Activated CD4-positive, alpha-beta T cell treated with anti-CD3 and anti-CD28 coated beads for 36 hours (primary cell): ENCODE data around the gene CDKL1. TPM values are rescaled to one million over a fixed set of nuclear protein-coding genes. Genes with fewer than 3 reads are reported as not detected.
"Not testable (repeated sequence)": the region's sequence is repeated elsewhere in the genome, so short reads cannot be mapped to it uniquely, and the experiment has no call there.

Experiments
- ATAC-seq: fragments of 200-7000 bp; cut with Tn5 transposase; one replicate; pipeline ENCODE4 v1.10.0; 2021; ENCODE audit warnings: mild to moderate bottlenecking, moderate library complexity
- CTCF ChIA-PET: fragments of 350-600 bp; sonication (Branson Sonifier 250); formaldehyde crosslinking; loops from one replicate; lab custom pipeline; 2021; ENCODE audit warnings: antibody characterized with exemption; lab: Charles Lee
- POLR2A ChIA-PET: fragments of 350-600 bp; sonication (Branson Sonifier 250); formaldehyde crosslinking; loops from one replicate; lab custom pipeline; 2021; ENCODE audit warnings: antibody characterized with exemption, inconsistent platforms; lab: Charles Lee
- DNase-seq: peaks from one replicate; pipeline ENCODE4 v3.0.0-alpha.2; 2020
- H3K27ac Mint-ChIP-seq: one replicate; pipeline ENCODE4 v1.8.0; 2021; ENCODE audit warnings: mixed read lengths
- H3K27me3 Mint-ChIP-seq: one replicate; pipeline ENCODE4 v1.8.0; 2021; ENCODE audit warnings: mixed read lengths
- H3K36me3 Mint-ChIP-seq: one replicate; pipeline ENCODE4 v1.8.0; 2021; ENCODE audit warnings: low read depth, mixed read lengths
- H3K4me1 Mint-ChIP-seq: one replicate; pipeline ENCODE4 v1.8.0; 2021; ENCODE audit warnings: mixed read lengths
- H3K4me3 Mint-ChIP-seq: one replicate; pipeline ENCODE4 v1.8.0; 2021; ENCODE audit warnings: mild to moderate bottlenecking, moderate library complexity, mixed read lengths
- H3K9me3 Mint-ChIP-seq: one replicate; pipeline ENCODE4 v1.8.0; 2021; ENCODE audit warnings: low read depth, mixed read lengths
- intact Hi-C, 2 experiments: fragments of 100-400 bp; cut with DNase I in 1 of 2; cut with micrococcal nuclease in 1 of 2; formaldehyde crosslinking; loops; one replicate each; pipeline versions ENCODE4 v1.14.2 to v1.15.1; 2022 to 2024; cut with DNase I, micrococcal nuclease
- total RNA-seq, 2 experiments: library from RNA; stranded (reverse); gene quantifications; one replicate each; pipeline ENCODE4 v1.2.3, GENCODE V29; 2021

Gene CDKL1
- total RNA-seq, 2 experiments from 2014 or later: 2.9 to 4.4 TPM

DNA sequence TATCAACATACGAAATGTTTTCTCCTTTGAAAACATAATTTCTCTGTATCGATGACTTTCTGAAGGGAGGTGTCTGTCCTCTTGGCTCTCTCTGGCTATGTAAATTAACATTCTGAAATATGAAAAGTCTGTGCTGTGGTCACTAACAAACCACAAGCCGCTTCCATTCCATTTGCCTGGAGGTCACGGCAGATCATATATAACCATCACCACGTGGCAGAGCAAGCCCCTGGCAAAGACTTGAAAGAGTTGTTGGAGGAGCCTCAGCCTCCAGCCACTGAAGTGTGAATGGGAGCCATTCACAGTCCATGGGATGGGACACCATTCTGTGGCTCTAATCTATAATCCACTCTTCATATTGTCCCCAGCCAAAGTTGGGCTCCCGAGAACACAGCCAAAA lies 39.6 kb downstream of the CDKL1 start:
- Mint-ChIP-seq H3K27ac (no peak overlapping the region), H3K4me1 (peaks cover 6% of the 10 kb centered on the region), H3K36me3 (peaks cover 26% of the 10 kb centered on the region), H3K9me3 (no peaks in the 10 kb centered on the region), H3K27me3 (no peaks in the 10 kb centered on the region), H3K4me3 (no peak overlapping the region)
- intact Hi-C loops: no loop called here
- ATAC-seq (no peak), DNase-seq (no peak)
- POLR2A ChIA-PET: no interaction called here
- CTCF ChIA-PET: interaction anchor here (1.0 kb wide), 1 partner anchor 39 kb away, joined by 3 read pairs; no protein-coding TSS in a partner anchor

DNA sequence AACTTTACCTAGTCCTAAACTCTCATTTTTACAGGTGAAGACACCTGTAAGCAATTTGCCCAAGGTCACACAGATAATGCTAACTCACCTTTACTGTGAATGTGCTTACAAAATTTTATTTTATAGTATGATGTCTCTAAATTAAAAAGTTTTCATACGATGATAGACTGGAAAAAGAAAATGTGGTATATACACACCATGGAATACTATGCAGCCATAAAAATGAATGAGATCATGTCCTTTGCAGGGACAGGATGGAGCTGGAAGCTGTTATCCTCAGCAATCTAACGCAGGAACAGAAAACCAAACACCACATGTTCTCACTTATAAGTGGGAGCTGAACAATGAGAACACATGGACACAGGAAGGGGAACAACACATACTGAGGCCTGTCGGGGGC lies 40.4 kb downstream of the CDKL1 start:
- CTCF ChIA-PET: interaction anchor here (0.6 to 1.1 kb wide), 3 partner anchors 36 to 1860 kb away, joined by 3 to 6 read pairs (median 3); no protein-coding TSS in a partner anchor
- POLR2A ChIA-PET, ATAC-seq, H3K4me1 Mint-ChIP-seq, H3K27ac Mint-ChIP-seq, H3K4me3 Mint-ChIP-seq, H3K27me3 Mint-ChIP-seq, DNase-seq, intact Hi-C loops, H3K9me3 Mint-ChIP-seq: not testable (repeated sequence)
- peaks cover 27% of the 10 kb centered on the region for H3K36me3 Mint-ChIP-seq

DNA sequence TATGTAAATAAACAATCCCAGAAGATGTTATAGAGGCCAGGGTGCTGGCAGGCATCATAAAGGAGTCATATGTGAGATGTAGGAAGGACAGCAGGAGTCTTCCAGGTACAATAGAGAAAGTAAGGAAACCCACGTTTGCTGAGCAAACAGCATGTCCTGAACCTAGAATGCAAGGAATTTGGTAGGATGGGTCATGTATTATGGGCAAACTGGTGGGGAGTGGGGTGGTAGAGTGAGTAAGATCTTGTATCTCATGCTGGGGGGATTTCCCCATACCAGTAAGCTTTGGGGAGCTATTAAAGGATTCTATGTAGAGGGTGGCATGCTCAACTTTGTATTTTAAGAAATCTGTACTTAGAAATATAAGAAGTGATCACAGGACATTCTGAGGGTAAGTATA lies 41.0 kb downstream of the CDKL1 start:
- no peaks in the 10 kb centered on the region for H3K27me3 Mint-ChIP-seq
- peaks cover 3% of the 10 kb centered on the region for H3K4me1 Mint-ChIP-seq
- peaks cover 27% of the 10 kb centered on the region for H3K36me3 Mint-ChIP-seq
- no peak overlapping the region for H3K4me3 Mint-ChIP-seq
- intact Hi-C loops: no loop called here
- H3K9me3 Mint-ChIP-seq: no peaks in the 10 kb centered on the region
- DNase-seq (no peak), ATAC-seq (no peak)
- no peak overlapping the region for H3K27ac Mint-ChIP-seq
- CTCF ChIA-PET: interaction anchor here (0.6 to 1.5 kb wide), 4 partner anchors 11 to 1861 kb away, joined by 3 to 6 read pairs (median 4); no protein-coding TSS in a partner anchor
- POLR2A ChIA-PET: no interaction called here

DNA sequence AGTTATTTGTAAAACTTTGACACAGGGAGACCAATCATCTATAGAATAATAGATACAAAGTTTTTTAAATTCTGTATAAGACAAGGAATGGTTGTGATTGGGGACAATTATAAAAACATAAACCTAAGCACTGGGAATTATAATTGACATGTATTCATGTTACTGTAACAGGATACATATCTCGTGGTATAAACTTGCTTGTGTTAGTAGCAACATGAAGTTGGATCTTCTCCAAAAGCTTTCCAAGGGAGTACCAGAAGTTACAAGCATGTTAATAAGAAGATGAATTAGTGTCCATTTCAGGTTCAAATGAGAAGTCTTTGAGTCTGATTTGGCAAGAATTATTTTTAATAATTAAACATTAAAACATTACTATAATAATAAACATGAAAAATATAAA lies 42.2 kb downstream of the CDKL1 start:
- intact Hi-C loops: no loop called here
- peaks cover 3% of the 10 kb centered on the region for H3K4me1 Mint-ChIP-seq
- no peaks in the 10 kb centered on the region for H3K27me3 Mint-ChIP-seq
- no peak overlapping the region for H3K4me3 Mint-ChIP-seq
- CTCF ChIA-PET: interaction anchor here (0.7 to 1.8 kb wide), 3 partner anchors 9 to 666 kb away, joined by 4 to 6 read pairs (median 4); no protein-coding TSS in a partner anchor
- no peaks in the 10 kb centered on the region for H3K9me3 Mint-ChIP-seq
- ATAC-seq (no peak), DNase-seq (no peak)
- POLR2A ChIA-PET: no interaction called here
- no peak overlapping the region for H3K27ac Mint-ChIP-seq
- peaks cover 27% of the 10 kb centered on the region for H3K36me3 Mint-ChIP-seq

DNA sequence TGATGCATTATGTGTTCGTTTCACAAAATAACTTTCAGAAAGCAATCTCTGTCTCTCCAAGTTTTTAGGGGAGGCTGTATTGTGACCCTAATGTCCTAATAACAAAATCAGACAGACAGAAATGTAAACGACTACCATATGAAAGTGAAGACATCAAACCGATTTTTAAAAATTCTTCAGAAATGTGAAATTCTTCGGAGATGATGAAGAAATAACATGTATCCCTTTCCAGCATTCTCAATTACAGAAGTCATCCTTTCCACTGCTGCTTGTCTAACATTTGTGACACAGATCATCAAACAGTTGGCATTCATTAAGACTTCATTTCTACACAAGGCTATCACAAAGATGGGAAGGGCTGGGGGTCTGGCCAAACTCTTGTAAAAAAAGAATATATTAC lies 43.6 kb downstream of the CDKL1 start:
- ATAC-seq: no peak
- no peak for DNase-seq
- Mint-ChIP-seq H3K4me3 (no peak overlapping the region), H3K27me3 (no peaks in the 10 kb centered on the region), H3K27ac (no peak overlapping the region), H3K36me3 (peaks cover 24% of the 10 kb centered on the region), H3K4me1 (peaks cover 3% of the 10 kb centered on the region), H3K9me3 (no peaks in the 10 kb centered on the region)
- ChIA-PET CTCF (no interaction called here), POLR2A (no interaction called here)
- intact Hi-C loops: no loop called here

DNA sequence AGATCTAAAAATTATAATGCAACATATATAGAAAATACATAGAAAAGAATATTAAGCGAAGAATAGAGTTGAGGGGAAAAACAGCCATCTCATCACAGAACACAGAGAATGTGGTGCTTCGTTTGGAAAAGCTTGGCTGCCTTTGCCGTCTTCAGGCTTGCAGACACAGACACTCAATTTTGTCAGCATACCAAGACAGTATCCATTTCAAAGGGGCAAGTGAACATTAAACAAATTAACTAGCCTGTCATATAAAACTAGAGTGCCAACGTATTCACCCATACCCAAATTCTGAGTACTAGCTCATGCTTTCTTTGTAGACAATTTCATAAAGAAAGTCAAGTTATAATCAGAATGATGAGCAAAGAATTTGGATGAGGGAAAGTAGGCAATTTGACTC lies 44.1 kb downstream of the CDKL1 start:
- Mint-ChIP-seq H3K36me3 (peaks cover 22% of the 10 kb centered on the region), H3K4me1 (peaks cover 3% of the 10 kb centered on the region), H3K4me3 (no peak overlapping the region), H3K27me3 (no peaks in the 10 kb centered on the region), H3K27ac (no peak overlapping the region), H3K9me3 (no peaks in the 10 kb centered on the region)
- ATAC-seq: no peak
- DNase-seq: no peak
- CTCF ChIA-PET: no interaction called here
- POLR2A ChIA-PET: no interaction called here
- intact Hi-C loops: no loop called here

DNA sequence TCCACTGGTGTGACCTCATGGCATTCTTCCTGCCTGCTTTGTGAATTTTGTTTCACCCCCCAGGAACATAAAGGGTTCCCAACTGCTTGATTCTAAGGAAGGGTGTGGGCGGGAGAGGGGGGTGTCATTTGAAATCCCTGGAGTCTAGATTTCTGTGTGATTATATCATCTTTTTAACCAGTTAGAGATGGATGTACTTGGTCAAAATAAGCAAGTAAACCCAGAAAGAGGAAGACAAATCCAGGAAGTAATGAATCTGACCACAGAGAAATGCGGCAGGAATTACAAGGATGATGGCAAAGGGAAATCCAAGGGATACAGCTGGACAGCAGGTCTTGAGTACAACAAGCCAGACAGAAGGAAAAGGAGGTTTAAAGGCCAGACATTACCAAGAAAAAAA lies 45.7 kb downstream of the CDKL1 start:
- Mint-ChIP-seq H3K27me3 (no peaks in the 10 kb centered on the region), H3K36me3 (peaks cover 7% of the 10 kb centered on the region), H3K4me1 (peaks cover 4% of the 10 kb centered on the region), H3K27ac (no peak overlapping the region), H3K9me3 (no peaks in the 10 kb centered on the region), H3K4me3 (no peak overlapping the region)
- ChIA-PET CTCF (interaction anchor here (1.3 kb wide), 1 partner anchor 30 kb away, joined by 4 read pairs; no protein-coding TSS in a partner anchor), POLR2A (no interaction called here)
- intact Hi-C loops: no loop called here
- ATAC-seq (no peak), DNase-seq (no peak)

DNA sequence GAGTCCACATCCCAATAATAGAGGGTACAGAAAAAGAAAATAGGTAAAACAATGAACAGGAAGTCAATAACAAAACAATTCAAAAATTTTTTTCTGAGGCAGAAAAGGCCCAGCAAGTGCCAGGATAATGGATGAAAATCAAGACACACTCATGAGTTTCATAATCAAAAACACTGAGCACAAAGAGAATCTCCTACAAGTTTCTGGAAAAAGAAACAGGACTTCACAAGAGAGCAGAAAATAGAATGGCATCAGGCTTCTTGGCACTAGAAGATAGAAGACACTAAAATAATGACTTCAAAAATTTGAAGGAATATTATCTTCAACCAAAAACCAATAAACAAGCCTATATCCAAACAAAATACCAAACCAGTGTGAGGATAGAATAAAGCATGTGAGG lies 47.7 kb downstream of the CDKL1 start:
- ChIA-PET CTCF (interaction anchor here (1.2 kb wide), 1 partner anchor 175 kb away, joined by 5 read pairs; no protein-coding TSS in a partner anchor), POLR2A (no interaction called here)
- ATAC-seq: no peak
- H3K27me3 Mint-ChIP-seq: peaks cover 3% of the 10 kb centered on the region
- no peak overlapping the region for H3K27ac Mint-ChIP-seq
- H3K9me3 Mint-ChIP-seq: no peaks in the 10 kb centered on the region
- H3K36me3 Mint-ChIP-seq: peaks cover 5% of the 10 kb centered on the region
- H3K4me1 Mint-ChIP-seq: peaks cover 16% of the 10 kb centered on the region
- DNase-seq: no peak
- intact Hi-C loops: no loop called here
- H3K4me3 Mint-ChIP-seq: no peak overlapping the region

DNA sequence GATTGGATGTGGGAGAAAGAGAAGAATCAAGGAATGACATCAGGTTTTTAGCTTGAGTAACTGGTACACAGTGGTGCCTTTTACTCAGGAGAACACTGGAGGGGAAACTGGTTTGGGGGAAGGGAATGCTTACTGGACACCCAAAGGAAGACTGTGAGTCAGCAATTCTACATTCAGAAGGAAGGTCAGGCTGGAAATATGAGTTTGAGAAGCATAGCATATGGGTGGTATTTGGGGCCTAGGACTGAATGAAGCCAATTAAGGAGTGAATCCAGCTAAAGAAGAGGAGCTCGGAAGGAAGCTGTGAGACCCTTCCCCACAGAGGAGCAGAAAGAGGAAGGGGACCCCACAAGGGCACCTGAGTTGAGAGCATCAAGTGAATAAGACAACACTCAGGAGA lies 49.2 kb downstream of the CDKL1 start:
- Mint-ChIP-seq H3K4me3 (no peak overlapping the region), H3K27ac (no peak overlapping the region), H3K27me3 (peaks cover 3% of the 10 kb centered on the region), H3K9me3 (no peaks in the 10 kb centered on the region), H3K36me3 (peaks cover 5% of the 10 kb centered on the region), H3K4me1 (peaks cover 29% of the 10 kb centered on the region)
- intact Hi-C loops: no loop called here
- POLR2A ChIA-PET: no interaction called here
- CTCF ChIA-PET: interaction anchor here (0.6 to 1.0 kb wide), 4 partner anchors 16 to 893 kb away, joined by 3 to 4 read pairs (median 3); partner anchors contain the start of gene TMX1
- DNase-seq (no peak), ATAC-seq (no peak)

DNA sequence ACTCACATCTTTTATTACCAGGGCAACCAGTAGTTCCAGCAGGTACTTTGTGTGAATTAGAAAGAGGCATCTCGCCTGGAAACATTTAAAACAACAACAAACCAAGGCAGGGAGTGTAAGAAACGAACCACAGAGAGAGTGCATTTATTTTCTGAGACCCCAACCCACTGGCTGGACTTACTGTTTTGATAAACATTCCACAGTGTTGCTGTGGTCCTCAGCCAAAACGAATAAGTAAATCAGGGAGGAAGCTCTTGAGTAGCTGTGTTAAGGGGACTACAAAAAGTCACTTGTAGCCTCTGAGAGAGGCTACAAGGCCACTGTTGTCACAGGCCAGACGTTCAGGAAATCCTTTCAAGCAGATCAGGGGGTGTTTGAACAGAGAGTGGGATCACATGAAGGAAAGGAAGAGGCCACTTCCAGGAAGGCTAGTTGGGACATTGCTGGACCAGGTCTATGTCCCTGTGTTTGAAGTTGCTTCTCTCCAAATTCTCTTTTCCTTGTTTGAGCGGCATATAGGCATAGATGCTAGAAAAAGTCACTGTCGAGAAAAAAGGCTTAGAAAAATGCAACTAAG lies 50.7 kb downstream of the CDKL1 start:
- no peaks in the 10 kb centered on the region for H3K9me3 Mint-ChIP-seq
- H3K4me1 Mint-ChIP-seq: peaks cover 30% of the 10 kb centered on the region
- peaks cover 3% of the 10 kb centered on the region for H3K27me3 Mint-ChIP-seq
- intact Hi-C loops: loop anchor here (2.0 kb wide), 1 partner anchor 51 kb away; the partner anchor contains the start of gene CDKL1 (in 2 of the 2)
- ChIA-PET CTCF (interaction anchor here (0.5 to 1.5 kb wide), 3 partner anchors 9 to 652 kb away, joined by 3 to 4 read pairs (median 4); no protein-coding TSS in a partner anchor), POLR2A (no interaction called here)
- no peak overlapping the region for H3K27ac Mint-ChIP-seq
- peaks cover 5% of the 10 kb centered on the region for H3K36me3 Mint-ChIP-seq
- no peak overlapping the region for H3K4me3 Mint-ChIP-seq
- ATAC-seq: no peak
- DNase-seq: no peak

DNA sequence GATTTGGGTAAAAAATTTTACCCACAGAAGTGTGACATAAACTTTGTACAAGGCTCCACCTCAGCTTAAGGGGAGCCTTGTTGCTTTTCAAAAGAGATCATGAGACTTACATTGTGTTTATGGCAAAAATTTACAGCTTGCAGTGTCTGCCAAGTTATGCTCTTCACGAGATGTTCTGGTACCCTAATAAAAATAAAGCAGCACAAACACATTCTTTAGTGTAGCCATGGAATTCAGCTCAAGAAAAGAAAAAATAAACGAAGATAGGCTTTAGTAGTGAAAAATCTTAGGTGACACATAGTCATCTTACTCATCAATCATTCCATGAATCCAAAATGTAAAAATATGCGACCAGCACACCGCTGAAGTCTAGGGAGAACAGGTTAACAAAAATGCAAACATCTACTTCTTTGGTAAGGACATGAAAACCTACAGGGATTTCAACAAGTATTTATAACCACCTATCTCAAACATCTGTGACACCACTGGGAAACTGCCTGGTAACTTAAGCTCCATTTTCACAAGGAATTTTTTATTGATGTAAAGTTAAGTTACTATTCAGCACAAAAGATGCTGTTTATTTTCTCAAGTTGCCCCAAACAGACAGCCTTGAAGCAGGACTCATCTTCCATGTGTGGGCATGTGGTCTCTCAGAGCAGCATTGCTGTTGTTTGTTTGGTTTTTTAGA lies 51.7 kb downstream of the CDKL1 start:
- POLR2A ChIA-PET: interaction anchor here (0.5 to 0.8 kb wide), 4 partner anchors 21 to 156 kb away, joined by 5 to 6 read pairs (median 5); no protein-coding TSS in a partner anchor

More for the DNA sequence above, 51.7 kb downstream of the CDKL1 start:
- no peaks in the 10 kb centered on the region for H3K9me3 Mint-ChIP-seq
- CTCF ChIA-PET: interaction anchor here (1.4 to 3.2 kb wide), 5 partner anchors 10 to 198 kb away, joined by 4 to 20 read pairs (median 8); no protein-coding TSS in a partner anchor
- H3K36me3 Mint-ChIP-seq: peaks cover 5% of the 10 kb centered on the region
- H3K4me1 Mint-ChIP-seq: peaks cover 30% of the 10 kb centered on the region
- peaks cover 3% of the 10 kb centered on the region for H3K27me3 Mint-ChIP-seq
- ATAC-seq: no peak
- no peak overlapping the region for H3K4me3 Mint-ChIP-seq
- DNase-seq: no peak
- H3K27ac Mint-ChIP-seq: no peak overlapping the region
- intact Hi-C loops: loop anchor here (1.0 to 5.0 kb wide), 8 partner anchors 18 to 432 kb away; partner anchors contain the start of genes CDKL1 (in 2 of the 2), MAP4K5 (in 2 of the 2) and SOS2 (in 1 of the 2)
